ENCODE results near the gene CAB39L. TPM values are rescaled to one million over a fixed set of nuclear protein-coding genes. Genes with fewer than 3 reads are reported as not detected.

CAB39L gene
- total and polyA plus RNA-seq, 2 of the 13 experiments (the other 11 are each of a cell fraction or from before 2014, with no cell fraction given): 3.1 to 6.1 TPM

GRCh38 chr13:49300739-49301589, 142.9 kb downstream of the CAB39L start (continued):
- TF ChIP-seq HMGXB4 (CRISPR knock-in tag; IDR thresholded peaks at IDR 0.05; ENCODE audit: borderline replicate concordance in 1 of 2, low read depth in 1 of 2) (peak; percentile 63 to 77; a peak in 3 of 4 replicates), ZNF124 (CRISPR knock-in tag; IDR thresholded peaks at IDR 0.05) (no peak), ZMYM4 (CRISPR knock-in tag; IDR thresholded peaks at IDR 0.05) (0 out of 2 replicates have a peak, but pooled peaks have one; percentile 18), PITX1 (CRISPR knock-in tag; IDR thresholded peaks at IDR 0.05) (0 out of 2 replicates have a peak, but pooled peaks have one; percentile 19), ZNF143 (CRISPR knock-in tag; IDR thresholded peaks at IDR 0.05) (peak; percentile 33; the same call in 1 of the 2 replicates), KDM4B (CRISPR knock-in tag; IDR thresholded peaks at IDR 0.05) (0 out of 2 replicates have a peak, but pooled peaks have one; percentile 45), ZMYM3 (CRISPR knock-in tag; IDR thresholded peaks at IDR 0.05) (peak; percentile 24; the same call in 1 of the 2 replicates), SP4 (CRISPR knock-in tag; IDR thresholded peaks at IDR 0.05) (no peak), GATAD2A (CRISPR knock-in tag; IDR thresholded peaks at IDR 0.05) (peak; percentile 72), ZNF3 (CRISPR knock-in tag; IDR thresholded peaks at IDR 0.05) (peak; percentile 30; the same call in 1 of the 2 replicates), SATB2 (CRISPR knock-in tag; IDR thresholded peaks at IDR 0.05) (no peak), TRAFD1 (CRISPR knock-in tag; IDR thresholded peaks at IDR 0.05; ENCODE audit: borderline replicate concordance) (no peak), THAP11 (CRISPR knock-in tag; IDR thresholded peaks at IDR 0.05) (0 out of 2 replicates have a peak, but pooled peaks have one; percentile 39), POLR2G (IDR thresholded peaks at IDR 0.05; ENCODE audit: low read depth, low read length) (peak; percentile 47; the same call in 1 of the 2 replicates), ZNF460 (CRISPR knock-in tag; IDR thresholded peaks at IDR 0.05; ENCODE audit: borderline replicate concordance) (no peak), EP300 (IDR thresholded peaks at IDR 0.05; ENCODE audit: low read depth in 2 of 2, low read length in 2 of 2) (no peak), EP300 (CRISPR knock-in tag; IDR thresholded peaks at IDR 0.05; ENCODE audit: borderline replicate concordance) (0 out of 2 replicates have a peak, but pooled peaks have one; percentile 15), ZFX (CRISPR knock-in tag; IDR thresholded peaks at IDR 0.05; ENCODE audit: low read depth) (peak; percentile 17; the same call in 1 of the 2 replicates), ZNF687 (CRISPR knock-in tag; IDR thresholded peaks at IDR 0.05) (peak; percentile 58), ZNF326 (CRISPR knock-in tag; IDR thresholded peaks at IDR 0.05; ENCODE audit: borderline replicate concordance) (no peak), SMARCE1 (IDR thresholded peaks at IDR 0.05; ENCODE audit: borderline replicate concordance) (no peak)

Measured in HepG2 (cell line).